PC-3 (cell line): ENCODE results near the gene TNFSF13. TPM values are rescaled to one million over a fixed set of nuclear protein-coding genes. Genes with fewer than 3 reads are reported as not detected.

Experiments used
- ATAC-seq: fragments of 200-7000 bp; cut with Tn5 transposase; 2 replicates; pipeline ENCODE4 v1.9.1; 2020; ENCODE audit warnings: mild to moderate bottlenecking, moderate library complexity
- BruUV-seq: library from RNA; stranded (reverse); fragments of 400-500 nt; replicated peaks from 2 replicates; lab custom pipeline; 2021; lab: Mats Ljungman, UMichigan
- CTCF ChIA-PET: fragments of 300-600 bp; sonication (Branson Sonifier 250); formaldehyde crosslinking; loops from one replicate; lab custom pipeline; 2022; ENCODE audit warnings: antibody characterized with exemption; lab: Charles Lee
- POLR2A ChIA-PET: fragments of 300-600 bp; sonication (Branson Sonifier 250); formaldehyde crosslinking; loops from one replicate; lab custom pipeline; 2022; ENCODE audit warnings: antibody characterized with exemption; ENCODE audit not compliant: unreplicated experiment; lab: Charles Lee
- DNase-seq: peaks from one replicate; pipeline ENCODE4 v3.0.0-alpha.2; 2015
- H2AFZ ChIP-seq: fragments of 300-600 bp; sonication (generic); 2 replicates; pipeline ENCODE4 v1.6.0; 2016; ENCODE audit warnings: antibody characterized with exemption, low read length
- H3F3A ChIP-seq: fragments of 300-600 bp; sonication (generic); one replicate; pipeline ENCODE4 v1.6.0; 2017; ENCODE audit warnings: antibody characterized with exemption, low read length, control low read depth, mild to moderate bottlenecking; ENCODE audit not compliant: unreplicated experiment
- H3K27ac ChIP-seq: fragments of 300-600 bp; sonication (generic); 2 replicates; pipeline ENCODE4 v1.5.1; 2016; ENCODE audit warnings: mild to moderate bottlenecking, low read length
- H3K27me3 ChIP-seq: fragments of 300-600 bp; sonication (generic); 2 replicates; pipeline ENCODE4 v1.6.1; 2016; ENCODE audit warnings: low read length, mixed read lengths
- H3K36me3 ChIP-seq: fragments of 300-600 bp; sonication (generic); 2 replicates; pipeline ENCODE4 v1.6.1; 2016; ENCODE audit warnings: low read depth, mixed run types, low read length, mixed read lengths
- H3K4me1 ChIP-seq: fragments of 300-600 bp; sonication (generic); 2 replicates; pipeline ENCODE4 v1.5.1; 2016; ENCODE audit warnings: low read length; ENCODE audit not compliant: insufficient read depth
- H3K4me2 ChIP-seq: fragments of 300-600 bp; sonication (generic); 2 replicates; pipeline ENCODE4 v1.6.0; 2016; ENCODE audit warnings: low read length
- H3K4me3 ChIP-seq: fragments of 300-600 bp; sonication (generic); 2 replicates; pipeline ENCODE4 v1.5.1; 2016; ENCODE audit warnings: mild to moderate bottlenecking, low read length, mixed read lengths
- H3K79me2 ChIP-seq: fragments of 300-600 bp; sonication (generic); 2 replicates; pipeline ENCODE4 v1.6.1; 2017; ENCODE audit warnings: low read length, mixed read lengths
- H3K9ac ChIP-seq: fragments of 300-600 bp; sonication (generic); 2 replicates; pipeline ENCODE4 v1.6.0; 2016; ENCODE audit warnings: mild to moderate bottlenecking, low read length
- H3K9me2 ChIP-seq: fragments of 300-600 bp; sonication (generic); replicated peaks from 2 replicates; pipeline ENCODE4 v1.6.1; 2016; ENCODE audit warnings: mixed run types, low read length, mixed read lengths
- H3K9me3 ChIP-seq: fragments of 300-600 bp; sonication (generic); 2 replicates; pipeline ENCODE4 v1.6.1; 2016; ENCODE audit warnings: low read length, mixed read lengths
- H4K20me1 ChIP-seq: fragments of 300-600 bp; sonication (generic); 2 replicates; pipeline ENCODE4 v1.6.1; 2016; ENCODE audit warnings: low read length, mixed read lengths
- EZH2 ChIP-seq: fragments of 300-600 bp; sonication (generic); IDR thresholded peaks from one replicate; pipeline ENCODE4 v1.6.1; 2017; ENCODE audit warnings: antibody characterized with exemption, mild to moderate bottlenecking, low read length; ENCODE audit not compliant: unreplicated experiment
- EZH2phosphoT487 ChIP-seq: fragments of 300-600 bp; sonication (generic); IDR thresholded peaks from 2 replicates; pipeline ENCODE4 v1.6.1; 2018; ENCODE audit warnings: mild to moderate bottlenecking, antibody characterized with exemption, low read length, borderline replicate concordance
- intact Hi-C: fragments of 100-400 bp; cut with micrococcal nuclease; formaldehyde crosslinking; loops from 2 replicates; pipeline ENCODE4 v1.9.0; 2023
- total RNA-seq: library from RNA; depleted of rRNA; stranded (reverse); fragments of >200 nt; gene quantifications from 2 replicates; pipeline ENCODE4 v1.2.3, GENCODE V29; 2014
- TF ChIP-seq, protein P1 (sequence below): fragments of 300-600 bp; sonication (generic); conservative IDR thresholded peaks from 2 replicates; pipeline ENCODE4 v1.5.1; 2017; ENCODE audit warnings: antibody characterized with exemption, low read depth, mild to moderate bottlenecking, low read length

Gene TNFSF13
- total RNA-seq, 1 experiment from 2014 or later = 3.6 TPM

GRCh38 chr17:7509937-7510336 is 48.6 kb upstream of the TNFSF13 start:
- no peaks in the 10 kb centered on the region for H3F3A ChIP-seq
- no peak for ATAC-seq
- H3K4me2 ChIP-seq = no peak overlapping the region
- no peak for DNase-seq
- ChIA-PET POLR2A (no interaction called here), CTCF (no interaction called here)
- intact Hi-C loops = no loop called here
- no peaks in the 10 kb centered on the region for H3K4me1 ChIP-seq
- no peak overlapping the region for H2AFZ ChIP-seq
- H3K27ac ChIP-seq = no peak overlapping the region
- H3K9ac ChIP-seq = no peak overlapping the region
- BruUV-seq = no TSS peak
- TF ChIP-seq, protein P1, sequence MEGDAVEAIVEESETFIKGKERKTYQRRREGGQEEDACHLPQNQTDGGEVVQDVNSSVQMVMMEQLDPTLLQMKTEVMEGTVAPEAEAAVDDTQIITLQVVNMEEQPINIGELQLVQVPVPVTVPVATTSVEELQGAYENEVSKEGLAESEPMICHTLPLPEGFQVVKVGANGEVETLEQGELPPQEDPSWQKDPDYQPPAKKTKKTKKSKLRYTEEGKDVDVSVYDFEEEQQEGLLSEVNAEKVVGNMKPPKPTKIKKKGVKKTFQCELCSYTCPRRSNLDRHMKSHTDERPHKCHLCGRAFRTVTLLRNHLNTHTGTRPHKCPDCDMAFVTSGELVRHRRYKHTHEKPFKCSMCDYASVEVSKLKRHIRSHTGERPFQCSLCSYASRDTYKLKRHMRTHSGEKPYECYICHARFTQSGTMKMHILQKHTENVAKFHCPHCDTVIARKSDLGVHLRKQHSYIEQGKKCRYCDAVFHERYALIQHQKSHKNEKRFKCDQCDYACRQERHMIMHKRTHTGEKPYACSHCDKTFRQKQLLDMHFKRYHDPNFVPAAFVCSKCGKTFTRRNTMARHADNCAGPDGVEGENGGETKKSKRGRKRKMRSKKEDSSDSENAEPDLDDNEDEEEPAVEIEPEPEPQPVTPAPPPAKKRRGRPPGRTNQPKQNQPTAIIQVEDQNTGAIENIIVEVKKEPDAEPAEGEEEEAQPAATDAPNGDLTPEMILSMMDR = no peak
- TF ChIP-seq EZH2 (no peak), EZH2phosphoT487 (no peak)
- H3K9me2 ChIP-seq = no peaks in the 10 kb centered on the region
- H3K27me3 ChIP-seq = no peaks in the 10 kb centered on the region
- H3K4me3 ChIP-seq = no peak overlapping the region
- peaks cover 41% of the 10 kb centered on the region for H3K36me3 ChIP-seq
- H3K9me3 ChIP-seq = no peaks in the 10 kb centered on the region
- H3K79me2 ChIP-seq = no peaks in the 10 kb centered on the region
- no peaks in the 10 kb centered on the region for H4K20me1 ChIP-seq

GRCh38 chr17:7511108-7511507 is 47.4 kb upstream of the TNFSF13 start:
- intact Hi-C loops = no loop called here
- ATAC-seq (no peak), DNase-seq (no peak)
- Histone ChIP-seq H2AFZ (no peak overlapping the region), H3K4me1 (no peaks in the 10 kb centered on the region), H3F3A (no peaks in the 10 kb centered on the region), H3K79me2 (no peaks in the 10 kb centered on the region), H3K4me2 (no peak overlapping the region), H3K9me3 (no peaks in the 10 kb centered on the region), H3K36me3 (peaks cover 34% of the 10 kb centered on the region), H3K9ac (no peak overlapping the region), H3K27me3 (no peaks in the 10 kb centered on the region), H3K9me2 (no peaks in the 10 kb centered on the region), H3K4me3 (no peak overlapping the region), H3K27ac (no peak overlapping the region), H4K20me1 (no peaks in the 10 kb centered on the region)
- POLR2A ChIA-PET = no interaction called here
- BruUV-seq = no TSS peak
- CTCF ChIA-PET = no interaction called here
- TF ChIP-seq EZH2 (no peak), EZH2phosphoT487 (no peak)
- TF ChIP-seq, protein P1 = no peak

DNA sequence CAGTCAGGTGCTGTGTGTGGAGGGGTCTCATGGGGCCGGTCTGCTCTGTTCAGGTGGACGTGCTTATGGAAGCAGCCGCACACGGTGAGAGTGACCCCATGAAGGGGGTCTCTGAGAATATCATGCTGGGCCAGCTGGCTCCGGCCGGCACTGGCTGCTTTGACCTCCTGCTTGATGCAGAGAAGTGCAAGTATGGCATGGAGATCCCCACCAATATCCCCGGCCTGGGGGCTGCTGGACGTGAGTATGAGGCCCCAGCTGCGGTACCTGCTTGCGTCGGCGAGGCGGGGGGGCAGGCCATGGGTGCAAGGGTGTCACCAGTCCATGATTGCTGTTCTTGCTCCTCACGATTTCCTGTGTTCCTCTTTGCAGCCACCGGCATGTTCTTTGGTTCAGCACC is 46.4 kb upstream of the TNFSF13 start:
- no peaks in the 10 kb centered on the region for H3K79me2 ChIP-seq
- H3K9me3 ChIP-seq = no peaks in the 10 kb centered on the region
- H3K27ac ChIP-seq = no peak overlapping the region
- no peaks in the 10 kb centered on the region for H3K4me1 ChIP-seq
- no peaks in the 10 kb centered on the region for H4K20me1 ChIP-seq
- intact Hi-C loops = no loop called here
- H3K27me3 ChIP-seq = no peaks in the 10 kb centered on the region
- CTCF ChIA-PET = no interaction called here
- POLR2A ChIA-PET = no interaction called here
- H3K4me2 ChIP-seq = no peak overlapping the region
- H3K9ac ChIP-seq = no peak overlapping the region
- H3F3A ChIP-seq = no peaks in the 10 kb centered on the region
- no TSS peak for BruUV-seq
- no peaks in the 10 kb centered on the region for H3K9me2 ChIP-seq
- peaks cover 28% of the 10 kb centered on the region for H3K36me3 ChIP-seq
- DNase-seq (no peak), ATAC-seq (no peak)
- H2AFZ ChIP-seq = no peak overlapping the region
- TF ChIP-seq, protein P1 = no peak
- TF ChIP-seq EZH2 (no peak), EZH2phosphoT487 (no peak)
- H3K4me3 ChIP-seq = no peak overlapping the region
